HG03175 (cell line): ENCODE results near the gene RASL11A.
"Not testable (repeated sequence)": the region's sequence is repeated elsewhere in the genome, so short reads cannot be mapped to it uniquely, and the experiment has no call there.

Experiments
- ATAC-seq: cut with Tn5 transposase; IDR thresholded peaks from one replicate; pipeline ENCODE4 v1.9.1; 2021; ENCODE audit warnings: mild to moderate bottlenecking, moderate library complexity; ENCODE audit not compliant: unreplicated experiment

The RASL11A gene

GRCh38 chr13:27266917-27267316 lies 3.7 kb upstream of the RASL11A start:
- ATAC-seq: no peak

DNA sequence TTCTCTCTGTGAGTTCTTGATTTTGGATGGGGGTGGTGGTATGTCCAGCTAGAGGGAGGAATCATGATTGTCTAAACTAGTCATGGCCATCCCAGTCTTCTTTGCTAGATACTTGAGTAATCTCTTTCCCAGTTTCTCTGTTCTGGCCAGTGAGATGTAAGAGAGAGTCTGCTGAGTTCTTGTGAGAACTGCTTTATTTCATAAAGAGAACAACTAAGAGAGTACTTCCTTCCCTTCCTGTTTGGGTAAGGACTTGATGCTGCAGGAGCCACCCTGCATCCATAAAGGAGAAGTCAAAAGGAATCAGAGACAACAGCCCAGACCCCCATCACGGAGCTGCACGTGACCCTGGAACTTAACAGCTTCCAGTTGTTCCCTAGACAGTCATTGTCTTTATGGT lies 3.0 kb upstream of the RASL11A start:
- no peak for ATAC-seq

DNA sequence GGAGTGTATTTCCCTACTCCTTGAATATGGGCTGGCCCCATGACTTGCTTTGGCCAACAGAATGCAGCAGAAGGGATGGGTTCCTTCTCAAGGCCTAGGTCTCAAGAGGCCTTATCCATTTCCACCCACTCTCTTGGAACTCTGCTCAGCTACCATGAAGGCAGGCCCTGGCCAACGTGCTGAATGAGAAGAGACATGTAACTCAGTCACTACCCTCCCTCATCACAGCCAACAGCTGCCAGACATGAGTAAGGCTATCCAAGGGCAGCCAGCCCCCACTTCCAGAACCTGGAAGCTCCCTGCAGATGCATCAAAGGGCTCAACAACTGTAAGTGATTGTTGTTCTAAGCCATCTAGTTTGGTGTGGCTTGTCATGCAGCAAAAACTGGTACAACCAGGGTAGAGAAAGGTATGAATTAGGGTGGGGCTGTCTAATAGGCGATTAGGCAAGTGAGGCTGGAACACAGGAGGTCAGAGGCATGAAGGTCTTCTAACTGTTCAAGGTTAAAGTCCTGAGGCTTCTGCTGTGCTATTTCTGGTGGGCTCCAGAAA lies 1.4 kb upstream of the RASL11A start:
- no peak for ATAC-seq

DNA sequence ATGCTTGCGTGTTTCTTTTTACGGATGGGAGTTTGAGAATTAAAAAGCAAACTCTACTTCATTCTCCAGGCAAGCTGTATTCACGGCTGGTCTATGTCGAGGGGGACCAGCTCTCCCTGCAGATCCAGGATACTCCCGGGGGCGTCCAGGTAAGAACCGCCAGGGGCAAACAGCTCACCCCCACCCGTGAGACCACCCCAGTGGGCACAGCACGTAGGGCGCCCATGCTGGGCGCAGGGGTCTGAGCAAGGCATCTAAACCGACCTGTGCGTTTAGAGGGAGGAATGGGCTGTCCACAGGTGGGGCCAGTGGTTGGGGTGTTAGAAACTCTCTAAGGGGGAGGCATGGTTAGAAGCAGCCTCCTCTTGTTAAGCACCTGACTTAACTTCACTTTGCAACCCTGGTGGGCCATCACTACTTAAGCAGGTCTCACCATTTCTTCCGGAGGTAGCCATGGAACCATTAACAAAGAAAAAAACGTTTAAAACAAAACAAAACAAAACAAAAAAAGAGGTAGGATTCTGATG lies 1.0 kb downstream of the RASL11A start:
- ATAC-seq: no peak

- ATAC-seq: no peak
These were observed 3.2 kb downstream of the RASL11A start for GRCh38 chr13:27273658-27274425.

DNA sequence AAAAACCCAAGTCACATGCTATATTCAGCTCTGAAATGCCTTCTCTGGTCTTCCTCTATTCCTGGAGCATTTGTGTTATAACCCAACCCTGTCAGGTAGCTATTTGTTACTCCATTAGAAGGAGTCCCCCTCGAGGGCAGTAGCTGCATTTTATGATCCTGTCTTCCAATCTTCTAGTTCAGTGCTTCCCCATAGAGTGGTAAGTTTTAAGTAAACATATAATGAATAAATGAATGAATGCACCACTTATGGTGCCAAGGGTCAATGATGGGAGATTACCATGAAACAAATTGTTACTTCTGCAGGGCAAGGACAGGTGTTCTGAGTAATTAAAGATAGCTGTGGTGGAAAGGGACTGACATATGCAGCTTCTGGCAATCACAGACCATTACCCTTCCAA lies 4.0 kb downstream of the RASL11A start:
- no peak for ATAC-seq

DNA sequence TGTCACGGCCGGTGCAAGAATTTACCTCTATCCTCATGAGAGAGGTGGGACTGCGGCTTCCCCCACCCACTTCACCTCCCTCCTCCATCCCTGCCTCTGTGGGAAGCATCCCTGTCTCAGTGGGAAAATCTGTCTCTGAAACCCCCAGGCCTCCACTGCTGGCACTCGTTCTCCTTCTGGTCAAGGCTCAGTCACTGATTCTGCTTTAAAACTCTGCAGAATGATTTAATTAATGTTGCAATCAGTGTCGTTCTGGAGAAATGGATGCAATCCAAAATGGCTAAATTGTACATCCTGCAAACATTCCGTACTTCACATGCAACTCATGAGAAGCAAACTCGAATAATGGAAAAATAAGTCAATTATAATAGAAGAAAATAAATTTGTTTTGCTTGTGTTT lies 5.6 kb downstream of the RASL11A start:
- ATAC-seq: no peak

- no peak for ATAC-seq
These were observed 8.9 kb downstream of the RASL11A start for GRCh38 chr13:27279506-27279905.

- ATAC-seq: no peak
These were observed 9.5 kb downstream of the RASL11A start for GRCh38 chr13:27280009-27280656.

DNA sequence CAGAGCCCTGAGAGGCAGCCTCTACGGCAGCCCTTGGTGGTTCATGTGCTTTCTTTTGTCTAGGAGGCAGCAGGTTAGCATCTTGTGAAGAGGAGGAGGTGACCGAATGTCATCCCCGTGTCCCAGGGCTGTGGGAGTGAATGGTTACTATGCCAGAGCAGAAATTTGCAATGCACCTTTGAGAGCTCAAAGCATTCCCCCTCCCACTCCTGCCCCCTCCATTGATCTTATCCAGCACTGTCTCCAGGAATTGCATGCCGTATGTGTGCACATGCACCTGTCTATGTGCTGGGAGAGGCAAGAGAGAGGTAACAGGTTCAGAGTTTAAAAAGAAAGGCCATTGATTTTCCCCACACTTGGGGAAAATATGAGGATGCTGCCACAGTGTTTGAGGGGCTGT lies 10.2 kb downstream of the RASL11A start:
- no peak for ATAC-seq

DNA sequence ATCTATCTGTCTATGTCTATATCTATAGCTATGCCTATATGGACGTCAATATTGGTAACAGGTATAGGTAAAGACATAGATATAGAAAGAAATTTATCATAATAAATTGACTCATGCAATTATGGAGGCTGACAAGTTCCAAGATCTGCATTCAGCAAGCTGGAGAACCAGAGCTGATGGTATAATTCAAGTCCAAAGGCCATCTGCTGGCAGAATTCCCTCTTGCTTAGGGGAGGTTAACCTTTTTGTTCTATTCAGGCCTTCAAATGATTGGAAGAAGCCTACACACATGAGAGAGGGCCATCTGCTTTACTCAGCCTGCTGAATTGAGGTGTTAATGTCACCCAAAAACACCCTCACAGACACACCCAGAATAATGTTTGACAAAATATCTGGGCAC lies 10.8 kb downstream of the RASL11A start:
- no peak for ATAC-seq

- ATAC-seq: no peak
These were observed 13.4 kb downstream of the RASL11A start for GRCh38 chr13:27283906-27284493.

GRCh38 chr13:27288392-27288791 lies 17.8 kb downstream of the RASL11A start:
- no peak for ATAC-seq

- ATAC-seq: no peak
These were observed 18.5 kb downstream of the RASL11A start for GRCh38 chr13:27289011-27289665.

DNA sequence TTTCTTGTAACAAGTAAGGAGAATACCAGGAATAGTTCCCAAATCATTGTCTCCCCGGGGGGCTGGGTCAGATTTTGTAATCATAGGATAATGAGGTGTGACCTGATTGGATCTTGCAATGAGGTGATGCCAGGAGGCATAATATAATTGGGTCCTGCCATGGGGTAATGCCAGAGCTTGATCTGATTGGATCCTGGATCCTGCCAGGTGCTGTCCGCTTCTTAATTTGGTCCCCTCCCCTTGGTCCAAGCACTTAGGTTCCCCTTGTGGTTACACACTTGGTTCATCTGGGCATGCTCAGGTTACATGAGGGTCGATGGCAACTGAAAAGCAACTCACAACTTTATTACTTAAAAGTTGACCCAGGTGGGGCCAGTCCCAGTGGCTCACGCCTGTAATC lies 20.1 kb downstream of the RASL11A start:
- ATAC-seq: no peak

GRCh38 chr13:27291967-27292366 lies 21.3 kb downstream of the RASL11A start:
- ATAC-seq: not testable (repeated sequence)

GRCh38 chr13:27293076-27293691 lies 22.6 kb downstream of the RASL11A start:
- no peak for ATAC-seq

DNA sequence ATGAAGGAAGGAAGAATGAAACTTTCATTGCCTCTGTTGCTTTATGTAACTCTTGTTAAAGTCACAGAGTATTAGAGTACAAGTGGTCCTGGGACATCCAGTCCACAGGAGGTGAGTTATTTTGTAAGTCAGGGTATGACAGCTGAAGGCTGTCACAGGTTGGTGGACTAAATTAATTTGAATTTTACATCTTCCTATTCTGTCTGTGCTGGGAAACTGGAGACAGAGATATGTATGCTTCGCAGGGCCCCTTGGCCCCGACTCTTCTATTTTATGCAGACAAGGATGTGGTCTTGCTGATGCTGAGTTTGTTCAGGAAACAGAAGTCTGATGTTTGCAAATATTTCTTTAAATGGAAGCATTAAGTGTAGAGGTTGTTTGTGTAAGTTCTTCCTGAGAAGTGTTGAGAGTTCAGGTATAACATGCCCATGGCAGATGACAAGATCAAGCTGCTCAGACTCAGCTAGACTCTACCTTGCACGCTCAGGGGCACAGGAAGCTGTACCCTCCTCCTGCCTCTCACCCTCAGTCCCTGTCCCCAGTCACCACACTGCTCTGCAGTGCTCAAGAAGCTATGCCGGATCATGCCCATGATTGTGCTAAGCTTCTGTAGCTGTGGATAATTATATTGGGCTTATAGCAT lies 23.4 kb downstream of the RASL11A start:
- ATAC-seq: no peak

DNA sequence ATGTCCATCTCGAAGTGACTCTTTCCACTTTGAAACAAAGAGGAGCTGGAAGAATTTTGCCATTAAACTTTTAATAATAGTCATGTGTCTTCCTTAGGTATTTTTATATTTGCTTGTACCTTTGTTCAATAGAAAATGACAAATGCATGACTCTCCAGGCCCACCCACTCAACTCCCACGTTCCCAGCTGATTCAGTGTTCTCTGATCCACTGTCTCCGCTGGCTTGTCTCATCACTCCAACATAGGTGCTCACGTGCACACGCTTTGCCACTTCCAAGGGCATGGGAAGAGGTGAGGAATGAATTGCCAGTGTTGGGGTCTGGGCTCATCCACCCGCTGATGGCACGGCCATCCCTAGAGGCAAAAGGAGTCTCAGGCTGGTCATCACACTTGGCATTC lies 24.5 kb downstream of the RASL11A start:
- ATAC-seq: no peak

GRCh38 chr13:27295660-27296059 lies 25.0 kb downstream of the RASL11A start:
- ATAC-seq: no peak
